GM15510 (cell line): Measurements from ENCODE around the gene ANKS6.

ENCODE experiments used
- POLR2A ChIP-seq: IDR thresholded peaks from 3 replicates; pipeline ENCODE4 v1.6.1; 2011; ENCODE audit warnings: borderline replicate concordance; ENCODE audit not compliant: insufficient read length; ENCODE audit errors: extremely low read depth

The ANKS6 gene

DNA sequence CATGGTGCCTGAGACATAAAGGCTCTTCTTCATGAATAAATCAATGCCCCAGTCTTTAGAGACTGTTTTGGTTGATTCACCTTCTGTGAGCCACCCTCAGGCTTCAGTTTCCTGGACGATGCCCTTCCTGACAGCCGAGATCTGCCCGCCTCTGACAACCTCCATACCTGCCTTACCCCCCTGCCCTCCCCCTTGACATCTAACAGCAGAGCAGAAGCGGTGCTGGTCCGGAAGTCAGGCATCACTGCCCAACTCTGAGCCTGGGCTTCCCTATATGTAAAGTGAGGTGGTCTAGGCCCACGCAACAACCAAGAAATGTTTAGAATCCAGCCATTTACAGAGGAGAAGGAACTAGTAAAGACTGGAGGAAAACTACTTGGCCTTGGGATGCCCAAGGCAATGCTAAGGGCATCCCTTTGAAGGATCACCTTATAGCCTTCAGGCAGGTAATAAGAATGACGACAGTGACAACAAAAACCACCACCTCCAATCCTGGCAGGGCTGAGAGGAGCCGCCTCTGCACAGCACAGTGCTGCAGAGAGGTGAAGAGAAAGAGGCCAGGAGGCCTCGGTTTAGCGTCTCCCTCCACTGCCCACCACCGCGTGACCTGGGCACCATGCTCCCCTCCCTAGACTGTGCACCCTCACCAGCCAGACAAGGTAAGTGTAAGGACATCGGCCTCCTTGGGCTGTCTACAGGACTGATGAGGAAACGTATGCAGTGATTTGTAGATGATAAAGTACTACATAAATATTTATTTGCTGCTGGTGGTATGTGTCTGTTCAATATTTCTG is 52.3 kb downstream of the ANKS6 start:
- no peak for TF ChIP-seq POLR2A

GRCh38 chr9:98743329-98743728 is 53.0 kb downstream of the ANKS6 start:
- no peak for TF ChIP-seq POLR2A

- no peak for TF ChIP-seq POLR2A
Observed at GRCh38 chr9:98742325-98743280, 53.8 kb downstream of the ANKS6 start.

DNA sequence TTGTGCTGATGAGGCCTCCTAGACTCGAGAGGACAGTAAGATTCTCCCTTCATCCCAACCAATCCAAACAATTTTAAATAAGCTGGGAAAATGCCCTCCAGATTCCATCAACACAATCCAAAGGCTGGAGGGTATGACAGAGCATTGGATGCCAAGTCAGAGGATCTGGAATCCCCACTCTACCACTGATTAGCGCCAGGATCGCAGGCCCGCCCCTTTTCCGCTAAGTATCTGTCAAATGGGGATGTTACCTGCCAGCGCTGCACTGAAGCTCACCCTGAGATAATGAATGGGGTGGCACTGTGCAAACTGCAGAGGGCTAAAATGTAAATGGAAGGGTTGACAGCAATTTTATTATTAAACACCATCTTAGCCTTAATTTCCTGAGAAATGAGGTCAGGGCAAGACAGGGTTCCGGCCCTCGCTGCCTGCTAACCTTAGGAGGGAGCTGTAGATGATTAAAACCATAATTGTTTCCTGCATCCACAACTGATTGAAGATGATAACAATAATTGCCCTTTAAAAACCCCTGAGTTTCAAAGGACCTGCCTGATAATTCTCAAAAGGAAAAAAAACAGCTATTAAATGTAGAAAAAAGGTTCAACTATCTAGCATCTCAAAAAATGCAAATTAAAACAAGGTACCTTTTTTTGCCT is 56.0 kb downstream of the ANKS6 start:
- no peak for TF ChIP-seq POLR2A

GRCh38 chr9:98738741-98739140 is 57.6 kb downstream of the ANKS6 start:
- TF ChIP-seq POLR2A = no peak

DNA sequence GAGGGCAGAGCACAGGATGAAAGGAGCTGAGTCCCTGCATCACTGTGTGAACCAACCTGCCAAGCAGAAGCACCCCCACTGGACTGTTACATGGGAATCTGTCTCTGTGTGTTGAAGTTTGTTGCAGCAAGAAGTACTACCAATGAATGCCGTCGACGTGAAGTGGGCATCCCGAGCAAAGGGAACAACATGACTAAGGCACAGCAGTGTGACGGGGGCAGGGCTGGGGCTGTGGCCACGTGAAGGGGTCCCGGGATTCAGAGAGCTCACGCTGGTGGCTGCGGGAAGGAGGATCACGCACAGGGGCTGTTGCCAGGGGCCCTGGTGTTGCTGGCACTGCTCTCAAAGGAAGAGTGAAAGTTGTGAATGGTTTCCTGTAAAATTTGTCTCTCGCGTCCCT is 60.1 kb downstream of the ANKS6 start:
- no peak for TF ChIP-seq POLR2A

DNA sequence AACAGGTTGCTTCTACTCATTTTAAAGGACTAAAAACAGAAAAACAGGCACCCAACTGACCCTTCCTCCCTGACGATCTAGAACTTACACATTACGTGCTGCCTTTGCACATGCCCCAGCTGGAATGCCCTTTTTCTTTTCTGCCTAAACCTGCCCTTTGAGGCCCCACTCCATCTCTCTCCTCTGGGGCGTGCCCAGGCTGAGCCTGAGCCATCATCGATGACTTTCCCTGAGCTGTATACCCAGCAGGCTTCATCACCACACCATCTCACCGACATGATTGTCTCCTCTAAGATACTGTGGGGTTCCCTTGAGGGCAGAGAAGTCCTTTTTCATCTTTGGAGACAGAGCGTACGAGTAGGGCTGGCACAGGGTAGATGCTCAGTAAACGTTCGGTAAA is 63.6 kb downstream of the ANKS6 start:
- no peak for TF ChIP-seq POLR2A

- TF ChIP-seq POLR2A = no peak
Observed at GRCh38 chr9:98732091-98732490, 64.3 kb downstream of the ANKS6 start.

DNA sequence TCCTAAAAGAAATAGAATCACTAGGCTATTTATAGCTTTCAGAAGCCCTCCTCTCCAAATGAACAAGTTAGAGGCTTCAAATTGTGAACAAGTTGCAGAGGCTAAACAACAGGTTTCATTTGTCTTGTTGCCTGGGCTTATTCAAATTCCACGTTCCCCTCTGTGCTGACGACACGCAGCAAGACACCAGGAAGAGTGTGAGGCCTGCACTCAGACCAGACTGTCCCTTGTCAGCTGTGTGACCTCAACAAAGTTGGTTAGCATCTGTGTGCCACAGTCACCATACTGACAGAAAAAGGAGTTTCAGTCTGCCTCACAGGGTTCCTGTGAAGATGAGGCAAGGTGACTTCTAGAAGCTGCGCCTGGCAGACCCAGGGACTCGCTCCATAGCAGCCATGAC is 65.5 kb downstream of the ANKS6 start:
- no peak for TF ChIP-seq POLR2A

- TF ChIP-seq POLR2A = no peak
Observed at GRCh38 chr9:98728500-98728899, 67.9 kb downstream of the ANKS6 start.

- no peak for TF ChIP-seq POLR2A
Observed at GRCh38 chr9:98727428-98727827, 68.9 kb downstream of the ANKS6 start.

- no peak for TF ChIP-seq POLR2A
Observed at GRCh38 chr9:98726735-98727134, 69.6 kb downstream of the ANKS6 start.

GRCh38 chr9:98724810-98725530 is 71.4 kb downstream of the ANKS6 start:
- TF ChIP-seq POLR2A = no peak

- no peak for TF ChIP-seq POLR2A
Observed at GRCh38 chr9:98721643-98722042, 74.7 kb downstream of the ANKS6 start.
